Fibroblast of skin of abdomen (primary cell): Measurements from ENCODE around the gene ACSM3. TPM values are rescaled to one million over a fixed set of nuclear protein-coding genes. Genes with fewer than 3 reads are reported as not detected.
"Not testable (repeated sequence)": the region's sequence is repeated elsewhere in the genome, so short reads cannot be mapped to it uniquely, and the experiment has no call there.

Experiments used
- DNase-seq: peaks from one replicate; pipeline ENCODE4 v3.0.0-alpha.2; 2013
- polyA plus RNA-seq, 2 experiments: library from polyadenylated mRNA; unstranded; fragments of 120-200 nt; gene quantifications; one replicate each; pipeline ENCODE4 v1.2.1, GENCODE V29; 2013; ENCODE audit not compliant: insufficient read length in 2 of 2

The ACSM3 gene, protein sequence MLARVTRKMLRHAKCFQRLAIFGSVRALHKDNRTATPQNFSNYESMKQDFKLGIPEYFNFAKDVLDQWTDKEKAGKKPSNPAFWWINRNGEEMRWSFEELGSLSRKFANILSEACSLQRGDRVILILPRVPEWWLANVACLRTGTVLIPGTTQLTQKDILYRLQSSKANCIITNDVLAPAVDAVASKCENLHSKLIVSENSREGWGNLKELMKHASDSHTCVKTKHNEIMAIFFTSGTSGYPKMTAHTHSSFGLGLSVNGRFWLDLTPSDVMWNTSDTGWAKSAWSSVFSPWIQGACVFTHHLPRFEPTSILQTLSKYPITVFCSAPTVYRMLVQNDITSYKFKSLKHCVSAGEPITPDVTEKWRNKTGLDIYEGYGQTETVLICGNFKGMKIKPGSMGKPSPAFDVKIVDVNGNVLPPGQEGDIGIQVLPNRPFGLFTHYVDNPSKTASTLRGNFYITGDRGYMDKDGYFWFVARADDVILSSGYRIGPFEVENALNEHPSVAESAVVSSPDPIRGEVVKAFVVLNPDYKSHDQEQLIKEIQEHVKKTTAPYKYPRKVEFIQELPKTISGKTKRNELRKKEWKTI
- polyA plus RNA-seq (2013, experiment 1 of 2; ENCODE audit: insufficient read length): 2.4 TPM
- polyA plus RNA-seq (2013, experiment 2 of 2; ENCODE audit: insufficient read length): 1.6 TPM

DNA sequence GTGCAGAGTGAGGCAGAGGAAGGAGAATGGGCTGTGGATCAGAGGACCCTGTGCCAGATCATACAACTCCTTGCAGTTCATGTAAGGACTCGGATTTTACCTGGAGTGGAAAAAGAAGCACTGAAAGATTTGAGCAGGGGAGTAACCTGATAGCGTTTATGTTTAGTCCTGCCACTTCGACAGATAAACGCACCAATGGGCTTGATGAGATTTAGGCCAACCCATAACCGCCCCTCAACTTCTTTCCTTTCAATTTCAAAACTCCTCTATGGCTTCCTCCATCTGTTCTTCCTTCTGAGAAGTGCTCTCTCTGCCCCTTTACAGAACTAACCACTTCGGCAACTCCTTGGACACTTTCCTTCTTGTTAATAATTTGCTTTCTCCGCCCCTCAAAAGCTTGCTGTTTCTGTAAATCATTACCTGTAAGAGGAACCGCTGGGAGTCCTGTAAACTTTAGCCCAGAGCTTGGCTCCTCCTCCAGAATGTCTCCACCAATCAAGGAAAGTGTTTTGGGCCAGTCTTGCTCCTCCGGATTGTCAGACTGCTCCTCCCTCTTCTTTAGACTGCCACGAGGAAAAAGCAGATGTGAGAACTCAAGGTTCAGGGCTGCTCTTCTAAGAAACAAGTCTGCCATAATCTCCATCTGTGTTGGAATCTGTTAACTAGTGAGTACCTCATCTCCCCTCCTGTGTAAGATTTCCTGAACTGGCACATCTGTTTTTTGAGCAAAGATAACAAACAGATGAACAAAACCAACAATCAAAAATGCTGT, at the start of gene ACSM3:
ACSM3 (plus strand) TSS at position 554 of the 772 bp plus-strand sequence. CDS start 6,021 bp downstream, outside the sequence.
- peak; percentile 63 for DNase-seq

DNA sequence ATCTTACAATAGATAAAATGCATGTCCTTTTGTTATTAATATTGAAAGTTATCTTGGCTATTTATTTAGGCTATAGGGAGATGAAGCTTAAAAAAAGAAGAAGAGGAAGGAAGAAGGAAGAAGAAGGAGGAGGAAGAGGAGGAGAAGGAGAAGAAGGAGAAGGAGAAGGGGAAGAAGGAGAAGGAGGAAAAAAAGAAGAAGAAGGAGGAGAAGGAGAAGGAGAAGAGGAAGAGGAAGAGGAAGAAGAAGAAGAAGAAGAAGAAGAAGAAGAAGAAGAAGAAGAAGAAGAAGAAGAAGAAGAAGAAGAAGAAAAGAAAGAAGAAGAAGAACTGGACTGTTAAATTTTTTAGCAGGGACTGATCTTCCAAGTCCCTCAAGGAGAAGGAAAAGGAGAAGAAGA, 46.1 kb upstream of the ACSM3 start:
- not testable (repeated sequence) for DNase-seq

DNA sequence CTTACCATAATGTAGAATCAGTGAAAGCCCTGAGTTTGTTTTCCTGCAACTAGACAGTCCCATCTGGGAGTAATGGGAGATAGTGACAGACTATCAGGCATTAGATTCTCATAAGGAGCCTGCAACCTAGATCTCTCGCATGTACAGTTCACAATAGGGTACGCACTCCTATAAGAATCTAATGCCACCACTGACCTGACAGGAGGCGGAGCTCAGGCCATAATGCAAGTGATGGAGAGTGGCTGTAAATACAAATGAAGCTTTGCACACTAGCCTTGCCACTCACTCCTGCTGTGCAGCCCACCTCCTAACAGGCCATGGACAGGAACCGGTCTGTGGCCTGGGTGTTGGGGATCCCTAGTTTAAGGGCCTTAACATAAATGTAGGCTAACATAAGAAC, 43.6 kb upstream of the ACSM3 start:
- DNase-seq: no peak

DNA sequence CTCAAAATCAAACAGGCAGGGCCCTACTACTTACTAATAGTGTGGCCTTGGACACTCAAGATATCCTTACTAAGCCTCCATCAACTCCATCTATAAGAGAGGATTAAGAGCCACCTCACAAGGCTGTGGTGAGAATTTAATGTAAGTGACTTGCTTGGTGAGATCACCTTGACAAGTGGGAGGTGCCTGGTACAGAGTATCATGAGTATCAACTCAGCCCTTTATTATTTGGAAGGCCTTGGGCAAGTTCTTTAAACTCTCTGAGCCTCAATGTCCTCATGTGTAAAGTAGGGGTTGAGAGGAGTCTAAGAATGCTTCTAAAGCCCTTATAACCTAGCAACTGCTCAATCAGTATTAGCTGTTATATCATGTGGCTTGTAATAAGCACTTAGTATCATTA, 37.2 kb upstream of the ACSM3 start:
- no peak for DNase-seq

DNA sequence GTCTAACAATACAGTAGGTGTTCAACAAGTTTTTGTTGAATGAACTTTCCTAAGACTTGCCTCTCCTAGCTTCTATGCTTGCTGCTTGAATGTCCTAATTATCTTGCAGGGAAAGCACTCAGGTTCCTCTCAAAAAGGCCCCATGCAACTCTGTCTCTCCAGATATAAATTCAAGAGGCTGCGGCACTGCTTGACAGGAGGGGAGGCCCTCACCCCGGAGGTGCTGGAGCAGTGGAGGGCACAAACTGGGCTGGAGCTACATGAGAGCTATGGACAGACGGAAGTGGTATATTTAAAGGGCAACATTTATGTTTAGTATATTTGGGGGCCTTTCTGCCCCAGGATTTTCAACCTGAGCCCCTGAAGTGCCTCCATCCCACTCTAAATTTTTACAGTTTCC, 36.6 kb upstream of the ACSM3 start:
- DNase-seq: no peak

DNA sequence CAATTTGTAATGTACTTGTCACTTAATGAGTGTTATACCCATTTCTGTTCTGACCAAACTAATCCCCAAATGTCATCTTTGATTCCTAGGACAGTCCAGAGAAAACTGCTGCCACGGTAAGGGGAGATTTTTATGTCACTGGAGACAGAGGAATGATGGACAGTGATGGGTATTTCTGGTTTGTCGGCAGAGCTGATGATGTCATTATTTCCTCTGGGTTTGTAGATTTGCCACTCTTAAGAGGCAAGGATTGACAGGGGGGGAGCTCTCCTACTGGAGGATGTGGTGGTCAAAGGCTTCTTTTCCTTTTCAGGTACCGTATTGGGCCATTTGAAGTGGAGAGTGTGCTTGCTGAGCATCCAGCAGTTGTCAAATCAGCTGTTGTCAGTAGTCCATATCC, 34.7 kb upstream of the ACSM3 start:
- no peak for DNase-seq

DNA sequence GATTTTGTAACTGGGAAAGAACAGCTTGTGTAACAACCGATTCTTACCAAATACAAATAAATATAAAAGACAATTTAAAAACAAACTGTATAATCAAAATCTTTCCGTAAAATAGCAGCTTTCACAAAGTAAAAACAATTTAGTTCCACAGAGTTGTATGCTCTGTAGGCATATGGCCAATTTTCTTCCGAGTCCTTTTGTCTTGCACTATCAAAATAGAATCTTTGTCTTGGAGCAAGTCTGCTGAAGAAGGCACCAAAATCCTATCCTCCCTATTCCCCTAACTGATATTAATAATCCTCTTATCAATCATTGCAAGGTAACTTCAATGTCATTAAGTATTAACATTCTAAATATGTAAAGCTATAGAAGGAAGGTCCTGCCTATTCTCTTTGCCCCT, 29.8 kb upstream of the ACSM3 start:
- no peak for DNase-seq

DNA sequence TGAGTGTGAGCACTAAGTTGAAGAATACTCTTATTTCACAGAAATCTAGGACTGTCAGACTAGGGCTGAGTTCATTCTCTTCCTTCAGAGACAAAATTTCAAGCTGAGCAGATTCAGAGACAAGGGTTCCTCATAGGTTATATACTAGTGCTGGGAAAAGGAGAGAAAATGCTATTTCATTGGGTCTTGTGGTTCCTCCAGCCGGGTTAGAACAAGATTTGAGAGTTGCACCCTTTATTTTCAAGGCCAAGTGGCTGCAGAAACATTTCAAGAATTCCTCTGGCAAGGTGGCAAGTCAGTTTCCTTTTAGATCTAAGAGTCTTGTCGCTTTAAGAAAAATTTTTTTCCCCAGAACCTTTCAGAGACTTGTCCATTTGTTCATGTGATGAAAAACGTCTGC, 29.0 kb upstream of the ACSM3 start:
- DNase-seq: no peak

DNA sequence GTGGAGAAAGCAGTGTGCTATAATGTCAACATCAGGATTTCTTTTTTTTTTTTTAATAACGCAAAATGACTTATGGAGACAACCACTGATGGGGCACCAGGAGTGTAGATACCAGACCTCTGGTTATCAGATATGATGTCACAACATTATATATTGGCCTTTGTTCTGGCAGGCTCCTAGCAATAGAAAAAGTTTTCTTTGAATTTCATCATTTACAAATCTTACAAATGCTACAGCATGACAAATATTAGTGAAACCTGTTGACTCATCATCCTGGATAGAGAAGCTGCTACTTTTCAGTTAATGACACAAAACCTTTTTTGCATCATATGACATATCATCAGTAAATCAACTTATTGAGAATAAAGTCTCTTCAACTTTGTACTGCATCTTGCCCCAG, 28.3 kb upstream of the ACSM3 start:
- no peak for DNase-seq

DNA sequence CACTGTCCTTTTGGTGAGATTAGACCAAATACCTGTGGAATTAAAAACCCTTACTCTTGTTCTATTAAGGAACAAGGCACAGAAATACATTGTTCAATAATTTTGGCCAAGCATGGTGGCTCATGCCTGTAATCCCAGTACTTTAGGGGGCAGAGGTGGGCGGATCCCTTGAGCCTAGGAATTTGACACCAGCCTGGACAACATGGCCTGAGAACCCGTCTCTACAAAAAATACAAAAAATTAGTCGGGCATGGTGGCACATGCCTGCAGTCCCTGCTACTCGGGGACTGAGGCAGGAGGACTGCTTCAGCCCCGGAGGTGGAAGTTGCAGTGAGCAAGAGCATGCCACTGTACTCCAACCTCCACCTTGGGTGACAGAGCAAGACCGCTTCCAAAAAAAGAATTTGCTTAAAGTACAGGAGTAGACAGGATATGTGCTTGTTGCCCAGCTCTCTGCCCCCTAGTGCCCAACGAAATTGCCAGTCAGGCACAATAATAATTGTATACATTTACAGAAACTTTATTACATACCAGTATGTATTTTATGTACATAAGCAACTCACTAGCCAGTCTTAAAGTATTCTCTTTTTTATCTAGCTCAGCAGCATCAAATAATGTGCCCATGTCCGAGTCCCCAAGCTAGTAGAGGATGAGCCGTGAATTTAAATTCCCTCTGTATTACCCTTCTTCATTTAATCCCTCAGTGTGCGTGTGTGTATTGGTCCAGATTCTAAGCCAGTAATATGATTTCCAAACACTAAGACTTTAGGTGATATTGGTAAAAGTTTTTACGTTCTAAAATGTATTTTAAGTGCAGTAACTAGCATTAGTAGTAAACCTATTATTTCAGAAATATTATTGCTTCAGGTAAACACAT, 23.6 kb upstream of the ACSM3 start:
- no peak for DNase-seq

DNA sequence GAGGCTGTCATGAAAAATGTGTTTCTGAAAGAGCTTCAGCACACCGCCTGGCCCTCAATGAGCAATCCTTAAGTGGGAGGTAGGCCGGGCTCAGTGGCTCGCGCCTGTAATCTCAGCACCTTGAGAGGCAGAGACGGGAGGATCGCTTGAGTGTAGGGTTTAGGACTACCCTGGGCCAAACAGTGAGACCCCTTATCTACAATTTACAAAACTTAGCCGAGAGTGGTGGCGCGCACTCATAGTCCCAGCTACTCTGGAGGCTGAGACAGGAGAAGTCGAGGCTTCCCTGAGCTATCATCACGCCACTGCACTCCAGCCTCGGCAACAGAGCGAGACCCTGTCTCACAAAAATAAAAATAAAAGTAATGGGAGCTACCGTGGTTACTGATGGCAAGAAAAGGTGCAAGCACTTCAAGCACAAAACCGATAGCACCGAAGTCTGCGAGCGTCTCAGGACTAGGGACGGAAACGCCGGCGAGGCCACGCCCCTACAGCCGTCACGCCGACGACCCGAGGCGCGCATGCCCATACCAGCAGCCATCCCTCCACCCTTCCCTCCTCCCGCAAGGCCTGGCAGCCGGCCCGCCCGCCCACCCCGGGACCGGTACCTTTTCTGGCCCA, 22.8 kb upstream of the ACSM3 start:
- DNase-seq: peak; percentile 74

DNA sequence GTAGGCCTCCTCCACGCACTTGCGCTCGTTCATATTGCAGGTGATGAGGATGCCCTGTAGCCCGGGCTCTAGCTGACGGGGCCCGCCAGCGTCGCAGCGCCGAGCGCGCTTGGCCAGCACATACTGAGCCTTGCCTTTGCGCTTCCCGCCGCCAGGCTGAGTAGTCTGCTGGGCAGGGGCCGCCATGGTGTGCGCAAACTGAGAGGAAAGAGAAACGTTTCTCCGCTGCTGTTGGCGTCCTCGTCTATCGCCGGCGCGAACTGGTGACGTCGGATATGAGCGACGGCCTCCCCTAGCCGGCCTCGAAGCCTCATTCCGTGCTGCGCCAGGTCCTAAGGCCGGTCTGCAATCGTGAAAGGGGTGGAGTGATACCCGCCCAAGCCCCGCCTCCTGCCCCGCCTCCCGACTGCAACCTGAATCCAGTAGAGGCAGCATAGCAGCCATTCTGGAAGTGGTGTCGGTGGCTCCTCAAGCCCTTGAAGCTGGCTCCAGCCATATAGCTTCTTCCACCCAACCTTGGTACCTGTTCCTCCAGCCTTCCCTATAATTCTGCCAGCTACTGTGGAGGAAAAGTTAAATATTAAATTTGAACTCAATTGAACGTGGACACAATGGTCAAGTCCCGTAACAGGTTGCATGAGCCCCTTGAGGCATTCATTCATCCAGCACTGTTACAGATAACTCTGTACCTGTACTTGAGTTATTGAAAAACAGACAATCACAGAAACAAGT, 22.1 kb upstream of the ACSM3 start, which contains the start of gene THUMPD1:
THUMPD1 (minus strand) TSS at position 265 of the 732 bp plus-strand sequence; CDS start at position 186, 79 bp downstream.
- peak; percentile 96 for DNase-seq

DNA sequence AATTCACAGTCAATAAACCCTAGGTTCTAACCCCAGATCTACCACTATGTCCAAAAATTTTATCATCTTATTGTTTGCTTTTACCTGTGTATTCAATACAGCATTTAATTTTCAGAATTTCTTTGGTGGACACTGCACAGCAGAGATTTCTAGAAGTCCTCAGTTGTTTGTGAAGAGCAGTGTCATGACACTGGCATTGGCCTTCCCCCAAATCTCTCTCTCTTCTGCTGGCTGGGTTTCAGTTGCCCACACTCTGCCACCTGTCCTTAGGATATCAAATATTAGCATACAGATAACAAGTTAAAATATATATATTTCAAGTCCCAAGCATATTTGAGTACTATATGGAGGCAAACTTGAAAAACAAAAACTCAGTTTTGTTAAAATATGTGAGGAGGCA, 20.2 kb upstream of the ACSM3 start:
- DNase-seq: no peak

DNA sequence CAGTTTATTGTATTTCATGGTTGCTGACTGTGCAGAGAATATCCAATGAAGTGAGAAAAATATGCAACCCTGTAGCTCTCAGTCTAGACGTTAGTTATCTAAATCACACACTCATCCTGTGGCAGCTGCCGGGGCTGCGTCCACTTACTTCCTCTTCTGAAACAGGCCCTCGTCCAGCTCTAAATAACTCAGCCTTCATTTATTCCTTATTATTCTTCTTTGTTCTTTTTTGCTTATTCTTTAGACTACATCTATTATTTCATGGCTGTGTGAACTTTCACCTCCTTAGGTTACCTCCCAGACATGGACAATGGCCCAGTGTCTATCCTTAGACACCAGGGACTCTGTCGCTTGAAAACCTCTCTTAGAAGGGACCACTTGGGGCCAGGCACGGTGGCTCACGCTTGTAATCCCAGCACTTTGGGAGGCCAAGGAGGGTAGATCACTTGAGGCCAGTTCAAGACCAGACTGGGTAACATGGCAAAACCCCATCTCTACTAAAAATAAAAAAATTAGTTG, 18.8 kb upstream of the ACSM3 start:
- no peak for DNase-seq

DNA sequence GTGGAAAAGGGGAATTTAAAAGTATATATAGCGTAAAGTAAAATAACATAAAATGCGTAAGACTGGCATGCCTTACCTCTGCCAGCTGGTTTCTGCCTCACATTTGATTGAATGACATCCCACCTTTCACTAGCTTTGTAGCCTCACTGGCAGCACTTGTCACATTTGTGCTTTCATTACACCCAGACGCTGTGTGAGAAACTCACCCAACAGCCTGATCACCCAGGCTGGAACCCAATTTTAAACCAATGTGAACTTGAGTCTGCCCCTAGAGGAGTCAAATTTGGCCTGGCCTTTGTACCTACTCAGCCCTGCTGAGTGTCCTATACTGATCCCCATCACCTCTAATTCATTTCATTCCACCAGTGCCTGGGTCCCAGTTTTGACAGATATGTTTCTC, 17.4 kb upstream of the ACSM3 start:
- no peak for DNase-seq

DNA sequence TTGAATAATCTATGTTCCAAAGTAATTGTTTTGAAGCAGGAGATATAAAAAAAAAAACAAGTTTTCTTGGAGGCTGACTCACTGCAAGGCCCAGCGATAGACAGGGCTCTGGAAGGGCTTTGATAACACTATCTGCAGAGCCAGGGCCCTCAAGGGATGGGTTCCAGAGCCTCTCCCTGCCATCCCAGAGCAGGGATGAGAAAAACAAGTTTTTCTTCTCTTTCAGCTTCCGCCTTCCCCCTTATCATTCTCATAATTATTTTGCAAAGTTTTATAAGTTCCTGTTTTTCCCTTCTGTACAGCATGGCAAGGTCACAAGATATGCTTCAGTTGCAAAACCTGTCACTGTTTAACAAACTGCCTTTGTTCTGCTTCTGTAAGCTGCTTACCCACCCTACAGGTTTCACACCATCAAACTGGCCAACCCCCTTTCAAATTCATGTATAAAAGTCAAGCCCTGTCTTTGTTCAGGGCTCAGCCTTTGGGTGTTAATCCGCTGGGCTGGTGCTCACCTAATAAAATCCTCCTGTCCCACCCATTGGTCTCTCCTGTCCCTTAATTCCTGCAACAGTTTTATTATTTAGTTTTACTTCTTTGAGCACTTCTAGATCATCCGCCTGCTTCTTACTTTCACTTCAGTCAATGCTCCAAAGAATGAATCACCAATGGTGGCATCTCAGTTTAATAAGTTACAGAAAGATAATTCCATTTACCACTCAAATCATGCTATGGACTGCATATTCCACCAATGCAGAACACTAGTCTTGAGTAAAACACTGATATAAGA, 16.6 kb upstream of the ACSM3 start:
- DNase-seq: no peak

DNA sequence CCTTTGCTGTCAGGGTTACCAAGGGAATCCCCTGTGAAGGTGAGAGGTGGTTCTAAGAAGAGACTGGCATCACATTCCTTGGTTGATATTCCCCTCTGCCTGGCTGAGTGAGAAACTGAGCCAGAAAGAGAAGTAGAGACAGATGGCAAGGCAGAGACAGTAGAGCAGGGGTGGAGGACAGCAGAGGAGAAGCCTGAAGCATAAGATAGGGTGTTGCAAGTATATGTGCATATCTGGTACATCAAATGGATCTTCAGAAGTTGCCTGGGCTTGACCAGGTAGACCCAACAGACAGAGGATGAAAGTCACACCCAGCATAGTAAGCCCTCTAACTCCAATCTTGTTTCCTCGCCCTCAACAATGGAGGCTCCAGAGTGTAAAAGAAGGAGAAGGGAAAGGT, 14.3 kb upstream of the ACSM3 start:
- DNase-seq: no peak

DNA sequence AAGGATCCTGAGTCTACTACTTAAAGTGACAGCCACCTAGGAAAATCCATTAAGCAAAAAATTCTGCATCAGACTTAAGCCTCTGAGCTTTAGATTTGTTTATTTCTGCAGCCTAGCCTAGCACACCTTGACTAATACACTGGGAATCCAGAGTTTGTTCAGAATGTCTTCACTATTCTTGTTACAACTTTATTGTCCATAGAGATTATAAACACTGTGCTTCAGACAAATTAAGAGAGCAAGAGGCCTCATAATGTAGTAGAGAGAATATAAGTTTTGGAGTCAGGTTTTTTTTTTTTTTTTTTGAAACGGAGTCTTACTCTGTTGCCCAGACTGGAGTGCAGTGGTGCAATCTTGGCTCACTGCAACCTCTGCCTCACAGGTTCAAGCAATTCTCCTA, 13.3 kb upstream of the ACSM3 start:
- no peak for DNase-seq

DNA sequence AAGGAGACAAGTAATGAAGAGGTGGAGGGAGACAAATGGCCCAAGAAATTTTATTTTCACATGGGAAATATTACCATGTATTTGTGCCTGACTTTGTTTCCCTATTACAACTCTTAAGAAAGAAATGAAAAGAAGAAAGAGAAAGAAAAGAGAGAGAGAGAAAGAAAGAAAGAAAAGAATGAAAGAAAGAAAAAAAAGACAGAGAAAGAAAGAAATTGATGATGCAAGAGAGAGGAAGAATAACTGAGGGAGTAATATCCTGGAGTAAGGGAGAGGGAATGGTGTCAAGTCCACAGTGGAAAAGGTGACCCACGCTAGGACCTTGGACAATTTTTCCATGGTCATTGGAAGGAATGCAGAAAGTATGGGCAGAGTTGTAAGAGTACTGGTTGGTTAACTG, 10.1 kb upstream of the ACSM3 start:
- DNase-seq: no peak

DNA sequence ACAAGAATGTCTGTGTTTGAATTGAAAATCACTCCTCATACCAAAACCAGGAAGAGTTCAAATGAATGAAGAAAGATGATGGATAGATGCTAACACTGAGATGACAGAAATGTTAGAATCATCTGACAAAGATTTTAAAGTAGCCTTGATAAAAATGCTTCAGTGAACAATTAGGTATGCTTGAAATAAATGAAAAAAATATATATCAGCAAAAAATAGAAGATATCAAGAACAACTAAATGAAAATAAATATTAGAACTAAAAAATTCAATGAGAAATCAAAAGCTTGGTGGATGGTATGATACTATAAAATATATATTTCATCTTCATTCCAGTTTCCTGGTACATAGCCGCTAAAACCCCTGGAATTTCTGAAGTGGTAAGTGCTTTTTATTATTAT, 8.6 kb upstream of the ACSM3 start:
- DNase-seq: no peak
